ENCODE results near the gene SPANXC.
"Not testable (repeated sequence)": the region's sequence is repeated elsewhere in the genome, so short reads cannot be mapped to it uniquely, and the experiment has no call there.

The SPANXC gene

GRCh38 chrX:141242417-141242816, at the start of gene SPANXC:
TSS of gene SPANXC (minus strand) at chrX:141242517. CDS start at chrX:141242457, 60 bp downstream.
- intact Hi-C loops (cut with DNase I); DNase-seq: not testable (repeated sequence)

GRCh38 chrX:141279476-141279875, 37.2 kb upstream of the SPANXC start:
- intact Hi-C loops (cut with DNase I), result no loop called here

GRCh38 chrX:141278306-141278705, 36.0 kb upstream of the SPANXC start:
- DNase-seq, result peak in 33 of 42 donors; percentile 0 to 70 (median 21)
- intact Hi-C loops (cut with DNase I), result no loop called here

More at GRCh38 chrX:141279476-141279875, 37.2 kb upstream of the SPANXC start:
- no peak for DNase-seq

- DNase-seq, result no peak
- intact Hi-C loops (cut with DNase I), result no loop called here
Measured at GRCh38 chrX:141258080-141258479, 15.8 kb upstream of the SPANXC start.

- no peak for DNase-seq
- intact Hi-C loops (cut with DNase I), result no loop called here
Measured at GRCh38 chrX:141221611-141222010, 20.7 kb downstream of the SPANXC start.

GRCh38 chrX:141220342-141221008, 21.8 kb downstream of the SPANXC start:
- intact Hi-C loops (cut with DNase I), result no loop called here
- DNase-seq, result no peak

GRCh38 chrX:141214196-141214595, 28.1 kb downstream of the SPANXC start:
- intact Hi-C loops (cut with DNase I), result no loop called here
- no peak for DNase-seq

- intact Hi-C loops (cut with DNase I), result no loop called here
- no peak for DNase-seq
Measured at GRCh38 chrX:141201962-141202361, 40.4 kb downstream of the SPANXC start.
